Measurements from ENCODE around the gene SET.
"Not testable (repeated sequence)": the region's sequence is repeated elsewhere in the genome, so short reads cannot be mapped to it uniquely, and the experiment has no call there.

Gene SET

DNA sequence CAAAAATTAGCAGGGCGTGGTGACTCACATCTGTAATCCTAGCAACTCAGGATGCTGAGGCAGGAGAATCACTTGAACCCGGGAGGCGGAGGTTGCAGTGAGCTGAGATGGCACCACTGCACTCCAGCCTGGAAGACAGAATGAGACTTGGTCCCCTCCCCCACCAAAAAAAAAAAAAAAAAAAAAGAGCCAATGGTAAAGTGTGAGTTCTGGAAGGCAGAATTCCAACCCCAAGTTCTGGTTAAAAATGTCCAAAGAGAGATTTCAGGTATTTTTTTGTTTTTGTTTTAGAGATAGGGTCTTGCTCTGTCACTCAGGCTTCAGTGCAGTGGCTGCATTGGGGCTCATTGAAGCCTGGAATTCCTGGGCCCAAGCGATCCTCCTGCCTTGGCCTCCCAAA lies 1.6 kb upstream of the SET start:
- no peak for DNase-seq (ENCODE audit: low spot score)

DNA sequence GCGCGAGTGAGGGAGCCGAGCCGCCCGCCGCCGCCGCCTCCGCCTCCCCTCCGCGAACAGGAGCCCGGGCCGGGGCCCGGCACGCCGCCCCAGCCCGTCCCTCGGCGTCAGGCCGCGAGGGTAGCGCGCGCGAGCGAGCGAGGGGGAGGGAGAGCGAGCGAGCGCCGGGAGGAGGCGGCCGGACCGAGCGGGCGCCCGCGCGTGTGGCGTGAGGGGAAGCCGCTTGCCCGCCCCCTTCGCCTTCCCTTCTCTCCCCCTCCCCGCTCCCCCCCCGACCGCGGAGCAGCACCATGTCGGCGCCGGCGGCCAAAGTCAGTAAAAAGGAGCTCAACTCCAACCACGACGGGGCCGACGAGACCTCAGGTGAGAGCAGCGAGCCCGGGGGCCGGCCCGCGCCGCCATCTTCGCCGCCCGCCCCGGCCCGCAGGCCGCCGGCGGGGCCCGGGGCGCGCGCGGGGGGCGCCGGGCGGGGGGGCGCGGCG lies 312 bp downstream of the SET start:
- DNase-seq (ENCODE audit: low spot score), result no peak

DNA sequence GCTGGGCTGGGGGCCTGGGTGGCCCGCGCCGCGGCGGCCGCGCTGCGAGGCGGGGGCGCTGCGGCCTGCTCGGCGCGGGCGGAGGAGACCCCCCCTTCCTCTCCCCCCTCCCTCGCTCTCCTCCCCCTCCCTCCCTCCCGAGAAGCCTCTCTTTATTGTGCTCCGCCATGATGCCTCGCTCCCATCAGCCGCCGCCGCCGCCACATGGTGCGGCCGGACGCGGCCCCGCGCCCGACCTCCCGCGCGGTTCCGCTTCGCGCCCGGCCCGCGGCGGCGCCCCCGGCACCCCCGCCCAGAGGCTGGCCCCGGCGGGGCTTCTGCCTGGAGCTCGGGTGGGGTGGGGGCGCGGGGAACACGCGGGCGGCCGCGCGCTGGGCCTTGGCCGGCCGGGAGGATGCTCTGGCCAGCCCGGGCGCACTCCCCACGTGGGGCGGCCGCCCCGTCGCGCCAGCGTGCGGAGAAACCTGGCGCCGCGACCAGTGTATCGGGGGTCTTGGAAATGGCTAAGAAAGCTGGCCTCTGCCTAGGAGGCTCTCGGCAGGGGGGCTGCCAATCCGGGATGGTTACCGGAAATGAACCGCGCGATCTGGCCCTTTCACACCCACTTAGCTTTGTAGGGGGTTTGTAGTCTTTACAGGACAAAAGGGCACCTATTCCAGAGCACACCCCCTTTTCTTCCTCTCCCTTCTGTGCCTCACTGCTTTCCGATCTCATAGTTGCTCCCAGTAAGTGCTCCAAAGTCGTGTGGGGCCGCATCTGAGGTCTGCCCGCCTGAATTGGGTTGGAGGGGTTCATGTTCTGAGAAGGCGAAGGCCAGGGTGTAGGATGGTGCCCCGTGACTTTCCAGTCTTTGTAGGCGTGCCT lies 1.0 kb downstream of the SET start:
- DNase-seq (ENCODE audit: low spot score), result no peak

DNA sequence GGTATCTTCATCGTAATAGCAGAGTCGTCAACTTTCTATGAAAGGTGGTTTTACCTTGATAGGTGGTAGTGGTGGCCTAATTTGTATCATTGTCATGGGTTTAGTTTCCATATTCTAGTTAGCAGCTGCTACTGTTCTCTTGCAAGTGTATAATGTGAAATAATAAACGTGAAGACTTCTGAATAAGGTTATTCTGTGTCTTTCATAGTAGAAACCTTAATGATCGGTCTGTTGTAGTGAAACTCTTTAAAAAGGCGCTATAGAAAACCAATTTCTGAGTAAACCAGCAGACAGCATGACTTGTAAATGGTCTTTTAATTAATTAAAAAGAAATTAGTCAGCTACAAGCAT lies 1.6 kb downstream of the SET start:
- DNase-seq (ENCODE audit: low spot score), result no peak

DNA sequence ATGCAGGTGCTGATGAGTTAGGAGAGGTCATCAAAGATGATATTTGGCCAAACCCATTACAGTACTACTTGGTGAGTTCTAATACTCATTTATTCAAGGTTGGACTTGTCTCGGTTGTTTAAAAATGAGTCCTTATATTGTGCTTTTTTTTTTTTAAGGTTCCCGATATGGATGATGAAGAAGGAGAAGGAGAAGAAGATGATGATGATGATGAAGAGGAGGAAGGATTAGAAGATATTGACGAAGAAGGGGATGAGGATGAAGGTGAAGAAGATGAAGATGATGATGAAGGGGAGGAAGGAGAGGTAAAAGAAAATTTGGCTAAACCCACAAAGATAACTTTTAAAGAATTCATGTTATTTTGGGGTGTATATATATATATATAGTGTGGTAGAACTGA lies 4.7 kb downstream of the SET start:
- DNase-seq (ENCODE audit: low spot score), result not testable (repeated sequence)

DNA sequence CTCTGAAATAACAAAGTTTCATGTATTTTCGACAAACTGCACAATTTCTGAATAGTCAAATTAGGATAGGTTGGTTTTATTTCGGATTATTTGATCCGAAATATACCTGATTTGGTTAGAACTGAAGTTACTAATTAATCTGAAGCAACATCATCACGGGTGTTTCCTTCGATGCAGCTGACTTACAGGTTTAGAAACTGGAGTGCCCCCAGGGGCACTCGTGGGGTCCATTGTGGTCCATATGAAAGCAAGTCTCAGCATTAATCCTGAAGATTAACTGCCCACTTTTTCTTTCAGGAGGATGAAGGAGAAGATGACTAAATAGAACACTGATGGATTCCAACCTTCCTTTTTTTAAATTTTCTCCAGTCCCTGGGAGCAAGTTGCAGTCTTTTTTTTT lies 5.3 kb downstream of the SET start:
- no peak for DNase-seq (ENCODE audit: low spot score)

DNA sequence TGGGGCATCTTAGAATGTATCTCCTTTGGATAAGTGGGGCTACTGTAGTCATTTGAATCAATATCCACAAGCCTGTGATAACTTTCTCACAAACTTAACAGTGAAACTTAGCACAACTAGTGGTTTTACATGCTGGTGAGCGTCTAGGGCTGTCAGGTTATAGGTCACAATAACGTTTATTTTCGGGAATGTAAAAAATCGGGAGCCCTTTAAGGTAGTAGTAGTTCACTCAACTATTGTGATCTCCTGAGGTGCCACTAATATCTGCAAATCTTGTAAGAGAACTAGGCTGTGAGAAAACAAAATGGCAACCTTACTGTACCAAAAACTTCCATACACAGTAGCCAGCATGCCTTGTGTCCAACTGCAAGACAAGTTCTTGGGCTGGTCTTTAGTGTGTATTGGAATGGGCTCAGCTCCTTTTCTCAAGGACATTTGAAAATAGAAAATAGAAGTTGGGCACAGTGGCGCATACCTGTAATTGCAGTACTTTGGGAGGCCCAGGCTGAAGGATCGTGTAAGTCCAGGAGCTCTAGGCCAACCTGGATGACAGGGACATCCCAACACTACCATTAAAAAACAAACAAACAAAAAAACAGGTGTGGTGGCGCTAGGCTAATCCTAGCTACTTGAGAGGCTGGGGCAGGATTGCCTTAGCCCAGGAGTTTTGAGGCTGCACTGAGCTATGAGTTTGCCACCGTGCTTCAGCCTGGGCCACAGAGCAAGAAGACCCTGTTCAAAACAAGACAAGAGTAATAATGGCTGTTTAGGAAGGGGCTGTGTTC lies 8.1 kb downstream of the SET start:
- no peak for DNase-seq (ENCODE audit: low spot score)

DNA sequence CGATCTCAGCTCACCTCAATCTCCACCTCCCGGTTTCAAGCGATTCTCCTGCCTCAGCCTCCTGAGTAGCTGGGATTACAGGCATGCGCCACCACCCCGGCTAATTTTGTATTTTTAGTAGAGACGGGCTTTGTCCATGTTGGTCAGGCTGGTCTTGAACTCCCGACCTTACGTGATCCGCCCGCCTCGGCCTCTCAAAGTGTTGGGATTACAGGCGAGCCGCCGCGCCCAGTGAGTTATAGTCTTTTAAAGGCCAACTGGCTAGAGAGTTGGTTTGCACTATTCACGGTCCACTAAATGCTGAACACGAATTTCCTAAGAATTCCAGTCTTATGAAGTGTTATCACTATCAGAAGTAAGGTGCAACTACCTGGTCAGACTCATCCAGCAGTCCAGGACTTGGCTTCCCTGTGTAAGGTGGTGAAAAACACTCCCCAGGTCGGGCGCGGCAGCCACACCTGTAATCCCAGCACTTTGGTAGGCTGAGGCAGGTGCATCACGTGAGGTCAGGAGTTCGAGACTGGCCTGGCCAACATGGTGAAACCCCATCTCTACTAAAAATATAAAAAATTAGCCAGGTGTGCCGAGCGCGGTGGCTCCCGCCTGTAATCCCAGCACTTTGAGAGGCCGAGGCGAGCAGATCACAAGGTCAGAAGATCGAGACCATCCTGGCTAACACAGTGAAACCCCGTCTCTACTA lies 10.2 kb downstream of the SET start:
- not testable (repeated sequence) for DNase-seq (ENCODE audit: low spot score)

DNA sequence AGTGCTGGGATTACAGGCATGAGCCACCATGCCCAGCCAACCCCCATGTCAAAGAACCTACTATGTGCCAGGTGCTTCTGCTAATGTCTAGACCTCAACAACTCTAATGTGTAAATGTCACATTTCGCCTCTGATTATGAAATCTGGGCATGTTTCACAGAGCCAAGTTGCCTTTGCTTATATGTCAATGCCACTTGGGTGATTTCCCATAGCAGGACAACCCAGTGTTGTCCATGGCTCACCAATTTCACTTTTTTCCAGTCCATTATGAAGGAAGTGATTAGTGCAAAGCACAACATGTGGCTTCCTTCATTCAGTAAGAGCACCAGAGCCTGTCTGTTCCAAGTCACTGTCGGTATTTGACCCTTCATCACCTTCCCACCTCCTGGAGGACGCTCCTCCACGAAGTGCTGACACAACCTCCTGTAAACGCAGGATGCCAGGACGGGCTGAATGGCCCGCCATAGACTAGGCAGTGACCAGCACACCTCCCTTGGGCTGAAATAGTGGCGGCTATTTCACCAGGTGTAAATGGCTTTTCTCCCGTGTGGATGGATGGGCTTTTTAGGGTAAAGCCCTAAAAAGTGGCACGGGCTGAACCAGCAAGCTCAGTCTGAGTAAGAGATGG lies 12.3 kb downstream of the SET start:
- DNase-seq (ENCODE audit: low spot score), result no peak

DNA sequence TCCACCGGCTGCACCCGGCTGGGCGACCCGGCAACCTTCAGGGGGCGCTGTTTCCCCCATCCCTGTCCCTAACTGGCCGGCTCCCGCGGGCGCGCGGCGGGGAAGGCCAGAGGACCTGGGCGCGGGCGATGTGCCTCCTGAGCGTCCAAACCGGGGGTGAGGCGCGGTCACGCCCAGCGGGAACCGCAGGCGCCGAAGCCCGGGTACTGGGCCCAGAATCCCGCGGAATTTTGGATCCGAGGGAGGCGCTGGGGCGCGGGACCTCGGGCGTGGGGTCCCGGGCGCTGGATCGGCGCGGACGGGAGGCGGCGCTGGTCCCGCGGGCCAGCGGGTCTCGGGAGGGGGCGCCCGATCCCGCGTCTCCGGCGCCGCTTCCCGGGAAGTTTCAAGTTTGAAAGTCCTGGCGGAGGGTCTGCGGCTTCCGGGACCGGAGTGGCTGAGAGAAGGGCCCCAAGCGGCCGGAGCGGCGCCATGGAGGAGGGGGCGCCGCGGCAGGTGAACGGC lies 13.5 kb downstream of the SET start, which contains the start of gene PKN3:
Gene PKN3, plus strand, starts transcription at position 59 of the 504 bp plus-strand sequence. Its CDS starts 413 bp downstream, at position 472.
- DNase-seq (ENCODE audit: low spot score), result peak; percentile 87

DNA sequence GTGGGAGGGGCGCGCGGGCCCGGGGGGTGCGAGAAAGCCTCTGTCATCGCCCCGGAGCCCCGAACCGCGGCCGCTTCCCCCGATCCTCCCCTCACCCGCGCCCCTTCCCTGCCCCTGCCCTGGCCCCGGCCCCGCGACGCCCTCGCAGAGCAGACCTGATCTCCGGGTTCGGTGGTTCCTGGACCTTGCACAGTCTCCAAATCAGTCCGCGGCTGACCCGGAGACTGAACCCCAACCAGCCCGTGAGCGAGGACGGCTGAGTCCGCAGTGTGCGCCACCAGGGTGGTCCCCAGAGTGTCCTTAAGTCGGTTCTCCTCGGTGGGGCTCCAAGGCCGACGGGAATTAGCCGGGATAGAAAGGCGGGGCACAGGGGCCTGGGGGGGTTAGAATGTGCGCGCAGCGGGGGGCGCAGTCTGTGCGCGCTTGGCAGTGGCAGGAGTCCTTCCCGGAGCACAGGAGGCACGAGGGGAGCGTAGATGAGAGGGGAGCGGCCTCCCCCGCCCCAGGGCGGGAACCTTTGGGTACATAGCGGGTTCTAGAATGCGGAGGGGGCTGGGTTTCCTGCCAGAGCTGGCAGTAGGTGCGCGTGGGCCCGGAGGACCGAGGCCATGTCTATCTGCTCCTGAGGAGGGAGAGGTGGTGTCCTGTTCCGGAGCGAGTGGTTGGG lies 14.1 kb downstream of the SET start:
- no peak for DNase-seq (ENCODE audit: low spot score)

DNA sequence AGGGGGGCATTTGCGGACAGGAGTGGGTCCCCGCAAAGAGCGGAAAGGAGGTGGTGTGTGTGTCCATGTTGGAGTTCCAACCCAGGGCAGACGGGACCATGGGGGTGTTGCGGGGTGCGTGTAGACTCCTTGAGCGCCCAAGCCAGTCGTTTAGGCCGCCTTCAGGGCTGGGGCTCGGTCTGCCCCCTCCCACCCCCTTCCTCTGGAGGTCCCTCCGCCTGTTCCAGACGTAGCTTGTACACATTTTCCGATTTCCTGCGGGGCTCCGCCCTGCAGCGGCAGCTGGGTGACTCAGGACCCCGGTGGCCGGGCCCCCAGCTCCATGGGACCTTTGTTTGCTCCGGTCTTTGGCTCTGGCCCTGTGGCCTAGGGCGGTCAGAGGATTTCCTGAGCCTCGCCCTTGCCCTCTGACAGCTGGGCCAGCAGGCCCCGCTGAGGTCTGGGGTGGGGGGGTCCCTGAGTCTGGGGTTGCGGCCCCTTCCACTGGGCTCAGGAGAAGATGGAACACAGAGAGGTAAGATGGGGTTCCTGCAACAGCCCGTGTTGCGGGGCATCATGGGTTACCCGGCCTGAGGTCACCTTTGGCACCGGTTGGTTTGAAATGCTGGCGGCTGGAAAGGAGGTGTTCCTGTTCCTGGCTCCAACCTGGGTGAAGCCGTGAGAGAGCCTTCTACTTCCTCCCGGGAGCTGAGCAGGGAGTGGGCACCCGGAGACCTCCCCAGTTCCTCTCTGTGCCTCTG lies 14.8 kb downstream of the SET start:
- no peak for DNase-seq (ENCODE audit: low spot score)

DNA sequence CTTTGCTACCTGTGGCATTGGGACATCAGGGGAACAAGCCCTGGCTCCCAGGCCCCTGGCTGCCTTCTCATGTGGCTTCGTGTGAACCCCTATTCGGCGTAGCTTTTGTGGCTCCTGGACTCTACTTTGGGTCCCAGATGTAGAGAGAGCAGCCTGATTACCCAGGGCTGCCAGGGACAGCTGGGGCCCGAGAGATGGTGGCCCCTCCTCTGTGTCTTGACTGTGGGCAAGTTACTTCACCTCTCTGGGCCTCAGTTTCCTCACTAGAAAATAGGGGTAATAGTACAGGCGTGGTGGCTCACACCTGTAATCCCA lies 15.3 kb downstream of the SET start:
- DNase-seq (ENCODE audit: low spot score), result no peak

DNA sequence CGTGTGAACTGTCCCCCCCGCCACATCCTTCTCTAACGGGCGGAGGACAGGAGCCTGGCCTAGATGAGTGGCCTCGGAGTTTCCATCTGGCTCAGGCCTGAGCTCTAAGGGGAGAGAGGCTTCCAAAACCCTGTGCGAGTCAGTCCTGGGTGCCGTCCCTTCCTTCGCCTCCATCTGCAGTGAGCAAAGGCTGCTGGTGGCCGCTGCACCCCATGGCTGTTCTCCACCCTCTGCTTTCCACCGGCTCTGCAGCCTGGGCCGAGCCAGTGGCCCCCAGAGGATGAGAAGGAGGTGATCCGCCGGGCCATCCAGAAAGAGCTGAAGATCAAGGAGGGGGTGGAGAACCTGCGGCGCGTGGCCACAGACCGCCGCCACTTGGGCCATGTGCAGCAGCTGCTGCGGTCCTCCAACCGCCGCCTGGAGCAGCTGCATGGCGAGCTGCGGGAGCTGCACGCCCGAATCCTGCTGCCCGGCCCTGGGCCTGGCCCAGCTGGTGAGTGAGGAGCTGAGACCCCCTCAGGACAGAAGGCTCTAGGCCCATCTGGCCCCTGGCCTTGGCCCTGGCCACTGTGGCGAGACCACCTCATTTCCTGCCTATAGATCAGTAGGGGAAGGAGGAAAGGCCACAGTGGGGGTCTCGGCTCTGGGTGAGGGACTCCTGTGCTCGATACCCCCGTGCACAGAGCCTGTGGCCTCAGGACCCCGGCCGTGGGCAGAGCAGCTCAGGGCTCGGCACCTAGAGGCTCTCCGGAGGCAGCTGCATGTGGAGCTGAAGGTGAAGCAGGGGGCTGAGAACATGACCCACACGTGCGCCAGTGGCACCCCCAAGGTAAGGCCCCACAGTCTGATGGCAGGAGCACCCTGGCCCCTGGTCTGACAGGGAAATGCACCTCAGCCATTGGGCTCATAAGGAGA lies 16.3 kb downstream of the SET start:
- no peak for DNase-seq (ENCODE audit: low spot score)

DNA sequence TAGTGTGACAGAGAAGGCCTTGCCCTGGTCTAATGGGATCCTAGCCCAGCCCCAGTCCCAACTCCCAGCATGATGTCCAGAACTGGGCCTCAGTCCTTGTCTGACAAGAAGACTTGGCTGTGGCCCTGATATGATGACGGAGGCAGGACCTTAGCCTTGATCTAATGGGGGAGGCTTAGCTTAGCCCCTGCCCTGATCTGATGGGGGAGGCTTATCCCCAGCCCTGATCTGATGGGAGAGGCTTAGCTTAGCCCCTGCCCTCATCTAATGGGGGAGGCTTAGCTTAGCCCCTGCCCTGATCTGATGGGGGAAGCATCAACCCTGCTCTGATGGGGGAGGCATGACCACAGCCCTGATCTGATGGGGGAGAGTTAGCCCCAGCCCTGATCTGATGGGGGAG lies 17.0 kb downstream of the SET start:
- no peak for DNase-seq (ENCODE audit: low spot score)

DNA sequence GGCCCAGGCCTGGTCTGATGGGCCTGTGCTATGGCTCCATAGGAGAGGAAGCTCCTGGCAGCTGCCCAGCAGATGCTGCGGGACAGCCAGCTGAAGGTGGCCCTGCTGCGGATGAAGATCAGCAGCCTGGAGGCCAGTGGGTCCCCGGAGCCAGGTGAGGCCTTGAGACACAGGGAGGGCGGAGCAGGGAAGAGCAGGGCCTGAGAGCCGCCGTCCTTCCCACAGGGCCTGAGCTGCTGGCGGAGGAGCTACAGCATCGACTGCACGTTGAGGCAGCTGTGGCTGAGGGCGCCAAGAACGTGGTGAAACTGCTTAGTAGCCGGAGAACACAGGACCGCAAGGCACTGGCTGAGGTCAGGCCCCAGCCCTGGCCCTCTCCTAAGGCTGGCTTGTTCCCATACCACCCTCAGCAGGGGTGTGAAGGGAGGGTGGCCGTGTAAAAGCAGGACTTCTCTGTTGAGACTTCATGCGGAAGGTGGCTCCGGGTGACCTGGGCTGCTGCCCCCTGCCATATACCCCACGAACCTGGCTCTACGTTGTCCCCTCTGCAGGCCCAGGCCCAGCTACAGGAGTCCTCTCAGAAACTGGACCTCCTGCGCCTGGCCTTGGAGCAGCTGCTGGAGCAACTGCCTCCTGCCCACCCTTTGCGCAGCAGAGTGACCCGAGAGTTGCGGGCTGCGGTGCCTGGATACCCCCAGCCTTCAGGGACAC lies 17.8 kb downstream of the SET start:
- DNase-seq (ENCODE audit: low spot score), result no peak

DNA sequence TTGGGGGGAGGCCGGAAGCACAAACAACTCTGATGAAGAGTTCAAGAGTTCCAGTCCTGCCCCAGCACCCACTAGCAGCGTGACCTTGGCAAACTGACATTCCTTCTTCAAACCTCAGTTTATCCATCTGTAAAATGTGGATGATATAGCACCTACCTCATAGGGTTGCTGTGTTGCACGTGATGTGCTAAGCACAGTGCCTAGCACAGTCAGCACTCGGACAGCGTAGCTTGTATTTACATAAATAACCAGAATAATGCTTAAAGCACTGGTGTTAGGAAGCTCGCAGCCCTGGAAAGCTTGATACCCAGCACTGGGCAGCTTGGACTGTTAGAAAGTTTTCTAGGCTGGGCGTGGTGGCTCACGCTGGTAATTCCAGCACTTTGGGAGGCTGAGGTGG lies 18.4 kb downstream of the SET start:
- no peak for DNase-seq (ENCODE audit: low spot score)
